Measurements from ENCODE around the gene RLF.
A peak's percentile ranks its signal among the peaks of the same experiment; 100 is the strongest.
"Not testable (repeated sequence)": the region's sequence is repeated elsewhere in the genome, so short reads cannot be mapped to it uniquely, and the experiment has no call there.

RLF gene

GRCh38 chr1:40178200-40178599 lies 17.0 kb downstream of the RLF start:
- DNase-seq (ENCODE audit: insufficient read length), result no peak
- FAIRE-seq, result no peak
- TF ChIP-seq TAF1 (IDR thresholded peaks at IDR 0.05; ENCODE audit: borderline replicate concordance, low read depth, low read length) (no peak), POLR2A (IDR thresholded peaks at IDR 0.05; ENCODE audit: low read depth, low read length) (no peak), POLR2AphosphoS5 (IDR thresholded peaks at IDR 0.05; ENCODE audit: low read depth, low read length) (no peak)

- no peak for FAIRE-seq
Observed at GRCh38 chr1:40179496-40180089, 18.4 kb downstream of the RLF start.

GRCh38 chr1:40183055-40183710 lies 22.0 kb downstream of the RLF start:
- FAIRE-seq (peak; percentile 67), DNase-seq (ENCODE audit: insufficient read length) (no peak)
- no peak for TF ChIP-seq POLR2AphosphoS5 (IDR thresholded peaks at IDR 0.05; ENCODE audit: low read depth, low read length)
- TF ChIP-seq POLR2A (IDR thresholded peaks at IDR 0.05; ENCODE audit: low read depth, low read length), result no peak
- TF ChIP-seq TAF1 (IDR thresholded peaks at IDR 0.05; ENCODE audit: borderline replicate concordance, low read depth, low read length), result no peak

More at GRCh38 chr1:40179496-40180089, 18.4 kb downstream of the RLF start:
- no peak for DNase-seq (ENCODE audit: insufficient read length)
- TF ChIP-seq TAF1 (IDR thresholded peaks at IDR 0.05; ENCODE audit: borderline replicate concordance, low read depth, low read length) (no peak), POLR2A (IDR thresholded peaks at IDR 0.05; ENCODE audit: low read depth, low read length) (no peak), POLR2AphosphoS5 (IDR thresholded peaks at IDR 0.05; ENCODE audit: low read depth, low read length) (no peak)

GRCh38 chr1:40184193-40184592 lies 23.0 kb downstream of the RLF start:
- peak; percentile 46 for FAIRE-seq
- no peak for DNase-seq (ENCODE audit: insufficient read length)
- TF ChIP-seq POLR2A (IDR thresholded peaks at IDR 0.05; ENCODE audit: low read depth, low read length) (no peak), POLR2AphosphoS5 (IDR thresholded peaks at IDR 0.05; ENCODE audit: low read depth, low read length) (no peak), TAF1 (IDR thresholded peaks at IDR 0.05; ENCODE audit: borderline replicate concordance, low read depth, low read length) (no peak)

GRCh38 chr1:40185951-40186864 lies 25.0 kb downstream of the RLF start:
- FAIRE-seq (peak; percentile 99), DNase-seq (ENCODE audit: insufficient read length) (peak; percentile 23)
- TF ChIP-seq POLR2A (IDR thresholded peaks at IDR 0.05; ENCODE audit: low read depth, low read length), result peak; percentile 44; the same call in 1 of the 2 replicates
- TF ChIP-seq POLR2AphosphoS5 (IDR thresholded peaks at IDR 0.05; ENCODE audit: low read depth, low read length), result peak; percentile 42; the same call in 1 of the 2 replicates
- TF ChIP-seq TAF1 (IDR thresholded peaks at IDR 0.05; ENCODE audit: borderline replicate concordance, low read depth, low read length), result no peak

GRCh38 chr1:40187399-40187798 lies 26.2 kb downstream of the RLF start:
- FAIRE-seq (no peak), DNase-seq (ENCODE audit: insufficient read length) (no peak)
- no peak for TF ChIP-seq POLR2A (IDR thresholded peaks at IDR 0.05; ENCODE audit: low read depth, low read length)

- not testable (repeated sequence) for FAIRE-seq; DNase-seq (ENCODE audit: insufficient read length)
Observed at GRCh38 chr1:40194639-40195038, 33.5 kb downstream of the RLF start.

GRCh38 chr1:40197656-40198055 lies 36.5 kb downstream of the RLF start:
- TF ChIP-seq TAF1 (IDR thresholded peaks at IDR 0.05; ENCODE audit: borderline replicate concordance, low read depth, low read length) (no peak), POLR2AphosphoS5 (IDR thresholded peaks at IDR 0.05; ENCODE audit: low read depth, low read length) (no peak), POLR2A (IDR thresholded peaks at IDR 0.05; ENCODE audit: low read depth, low read length) (no peak)
- DNase-seq (ENCODE audit: insufficient read length), result no peak
- peak; percentile 70 for FAIRE-seq

- TF ChIP-seq TAF1 (IDR thresholded peaks at IDR 0.05; ENCODE audit: borderline replicate concordance, low read depth, low read length) (no peak), POLR2AphosphoS5 (IDR thresholded peaks at IDR 0.05; ENCODE audit: low read depth, low read length) (no peak), POLR2A (IDR thresholded peaks at IDR 0.05; ENCODE audit: low read depth, low read length) (no peak)
- no peak for FAIRE-seq
- DNase-seq (ENCODE audit: insufficient read length), result no peak
Observed at GRCh38 chr1:40199126-40199525, 37.9 kb downstream of the RLF start.

- DNase-seq (ENCODE audit: insufficient read length), result no peak
- TF ChIP-seq POLR2AphosphoS5 (IDR thresholded peaks at IDR 0.05; ENCODE audit: low read depth, low read length), result no peak
- no peak for TF ChIP-seq POLR2A (IDR thresholded peaks at IDR 0.05; ENCODE audit: low read depth, low read length)
- no peak for TF ChIP-seq TAF1 (IDR thresholded peaks at IDR 0.05; ENCODE audit: borderline replicate concordance, low read depth, low read length)
- FAIRE-seq, result no peak
Observed at GRCh38 chr1:40204856-40205255, 43.7 kb downstream of the RLF start.

- TF ChIP-seq POLR2A (IDR thresholded peaks at IDR 0.05; ENCODE audit: low read depth, low read length) (no peak), TAF1 (IDR thresholded peaks at IDR 0.05; ENCODE audit: borderline replicate concordance, low read depth, low read length) (no peak), POLR2AphosphoS5 (IDR thresholded peaks at IDR 0.05; ENCODE audit: low read depth, low read length) (no peak)
- FAIRE-seq (no peak), DNase-seq (ENCODE audit: insufficient read length) (no peak)
Observed at GRCh38 chr1:40210511-40211204, 49.5 kb downstream of the RLF start.

Data from GM12892 (cell line).